ENCODE measurements around the gene PFN3.

The PFN3 gene

DNA sequence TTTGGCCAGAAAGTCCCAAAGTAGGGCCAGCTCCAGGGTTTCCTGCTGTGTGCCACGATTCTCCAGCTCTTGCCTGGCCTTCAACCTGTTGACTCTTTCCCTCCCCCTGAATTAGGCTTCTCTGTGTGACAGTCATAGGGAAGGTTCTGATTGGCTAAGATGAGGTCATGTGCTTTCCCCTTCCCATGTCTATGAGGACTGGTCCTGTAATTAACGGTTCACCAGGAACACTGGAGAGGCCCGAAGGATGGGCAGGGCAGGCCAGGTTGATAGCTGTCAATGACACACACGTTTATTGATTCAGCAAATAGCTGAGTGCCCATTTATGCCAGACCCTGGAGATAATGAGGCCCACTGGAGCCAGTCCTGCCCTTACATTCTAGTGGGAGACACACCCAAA lies 37.2 kb upstream of the PFN3 start:
- no peak for DNase-seq

DNA sequence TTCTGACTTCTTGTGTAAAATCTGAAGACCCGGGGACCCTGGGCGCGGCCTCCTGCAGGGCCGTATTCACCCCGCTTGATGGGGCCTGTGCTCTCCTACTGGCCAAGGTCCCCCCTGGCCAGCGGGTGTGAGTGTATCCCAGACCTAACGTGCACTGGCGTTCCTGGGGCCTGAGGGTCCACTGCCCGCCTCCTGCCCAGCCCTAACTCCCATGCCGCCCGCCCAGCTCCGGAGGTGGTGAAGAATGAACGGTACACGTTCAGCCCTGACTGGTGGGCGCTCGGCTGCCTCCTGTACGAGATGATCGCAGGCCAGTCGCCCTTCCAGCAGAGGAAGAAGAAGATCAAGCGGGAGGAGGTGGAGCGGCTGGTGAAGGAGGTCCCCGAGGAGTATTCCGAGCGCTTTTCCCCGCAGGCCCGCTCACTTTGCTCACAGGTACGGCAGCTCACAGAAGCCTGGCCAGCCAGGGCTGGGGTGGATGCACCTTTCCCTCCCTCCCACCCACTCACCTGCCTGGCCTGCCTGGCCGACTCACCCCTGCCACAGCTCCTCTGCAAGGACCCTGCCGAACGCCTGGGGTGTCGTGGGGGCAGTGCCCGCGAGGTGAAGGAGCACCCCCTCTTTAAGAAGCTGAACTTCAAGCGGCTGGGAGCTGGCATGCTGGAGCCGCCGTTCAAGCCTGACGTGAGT lies 35.5 kb upstream of the PFN3 start:
- no peak for DNase-seq

DNA sequence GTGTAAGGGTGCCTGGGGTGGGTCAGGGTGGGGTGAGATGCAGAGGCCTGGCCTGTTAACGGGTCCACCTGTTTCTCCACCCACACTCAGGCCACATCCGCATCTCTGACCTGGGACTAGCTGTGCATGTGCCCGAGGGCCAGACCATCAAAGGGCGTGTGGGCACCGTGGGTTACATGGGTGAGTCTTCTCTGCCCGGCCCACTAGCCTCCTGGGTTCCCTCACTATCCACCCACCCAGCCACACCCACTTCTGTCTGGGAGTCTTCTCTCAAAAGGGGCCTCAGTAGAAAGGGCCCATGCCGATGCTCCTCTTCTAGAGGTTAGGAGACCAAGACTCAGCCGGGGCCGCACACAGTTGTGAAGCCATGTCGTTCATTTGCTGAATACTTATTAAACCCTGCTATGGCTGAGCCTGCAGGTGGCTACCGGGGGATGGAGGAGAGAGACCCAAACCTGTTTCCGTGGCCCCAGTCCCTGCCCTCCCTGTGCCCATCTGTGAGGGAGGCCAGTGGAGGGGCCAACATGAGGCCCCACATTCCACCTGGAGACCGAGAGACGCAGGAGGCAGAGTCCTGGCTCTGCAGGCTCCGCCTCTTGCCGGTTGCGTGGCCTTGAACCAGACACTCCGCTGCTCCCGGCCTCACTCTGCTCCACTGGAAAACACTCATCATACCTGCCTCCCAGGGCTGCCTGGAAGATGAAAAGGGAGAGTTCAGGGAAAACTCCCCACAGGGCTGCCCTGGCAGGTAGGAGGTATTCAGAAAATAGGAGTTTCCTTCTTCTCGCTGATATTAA lies 34.7 kb upstream of the PFN3 start:
- no peak for DNase-seq

DNA sequence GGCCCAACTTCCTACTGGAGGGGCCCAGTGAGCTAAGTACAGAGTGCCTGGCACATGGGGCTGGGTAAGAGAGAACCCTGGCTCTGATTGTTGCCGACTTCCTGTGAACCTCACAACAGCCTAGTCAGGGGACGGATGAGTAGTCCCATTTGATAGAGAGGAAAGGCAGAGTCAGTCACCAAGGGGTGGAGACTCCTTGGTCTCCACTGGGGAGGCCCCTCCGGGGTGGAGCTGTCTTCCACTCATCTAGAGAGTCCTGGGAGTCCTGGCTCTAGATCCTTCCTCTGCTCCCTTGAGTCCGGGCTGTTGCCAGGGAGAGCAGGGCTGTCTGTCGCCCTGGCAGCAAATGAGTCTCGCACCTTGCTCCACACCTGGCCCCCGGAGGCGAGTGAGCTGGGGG lies 34.0 kb upstream of the PFN3 start:
- no peak for DNase-seq

DNA sequence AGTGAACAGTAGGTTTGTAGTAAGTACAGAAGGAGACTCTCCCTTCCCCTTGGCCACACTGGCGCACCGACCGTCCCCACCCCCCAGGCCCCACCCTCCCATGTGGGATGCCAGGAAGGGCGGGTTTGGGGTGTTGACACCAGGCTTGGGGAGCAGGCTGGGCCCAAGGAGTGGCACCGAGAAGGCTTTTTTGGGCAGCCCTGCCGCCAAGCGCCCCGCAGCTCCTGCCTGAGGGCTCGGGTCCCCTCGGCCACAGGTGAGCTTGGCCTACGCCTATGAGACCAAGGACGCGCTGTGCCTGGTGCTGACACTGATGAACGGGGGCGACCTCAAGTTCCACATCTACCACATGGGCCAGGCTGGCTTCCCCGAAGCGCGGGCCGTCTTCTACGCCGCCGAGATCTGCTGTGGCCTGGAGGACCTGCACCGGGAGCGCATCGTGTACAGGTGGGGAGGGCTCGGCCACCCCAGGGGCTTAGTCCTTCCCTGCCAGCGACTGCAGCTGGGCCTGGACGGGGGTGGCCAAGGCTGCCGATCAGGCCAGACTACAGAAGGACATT lies 33.3 kb upstream of the PFN3 start:
- no peak for DNase-seq

DNA sequence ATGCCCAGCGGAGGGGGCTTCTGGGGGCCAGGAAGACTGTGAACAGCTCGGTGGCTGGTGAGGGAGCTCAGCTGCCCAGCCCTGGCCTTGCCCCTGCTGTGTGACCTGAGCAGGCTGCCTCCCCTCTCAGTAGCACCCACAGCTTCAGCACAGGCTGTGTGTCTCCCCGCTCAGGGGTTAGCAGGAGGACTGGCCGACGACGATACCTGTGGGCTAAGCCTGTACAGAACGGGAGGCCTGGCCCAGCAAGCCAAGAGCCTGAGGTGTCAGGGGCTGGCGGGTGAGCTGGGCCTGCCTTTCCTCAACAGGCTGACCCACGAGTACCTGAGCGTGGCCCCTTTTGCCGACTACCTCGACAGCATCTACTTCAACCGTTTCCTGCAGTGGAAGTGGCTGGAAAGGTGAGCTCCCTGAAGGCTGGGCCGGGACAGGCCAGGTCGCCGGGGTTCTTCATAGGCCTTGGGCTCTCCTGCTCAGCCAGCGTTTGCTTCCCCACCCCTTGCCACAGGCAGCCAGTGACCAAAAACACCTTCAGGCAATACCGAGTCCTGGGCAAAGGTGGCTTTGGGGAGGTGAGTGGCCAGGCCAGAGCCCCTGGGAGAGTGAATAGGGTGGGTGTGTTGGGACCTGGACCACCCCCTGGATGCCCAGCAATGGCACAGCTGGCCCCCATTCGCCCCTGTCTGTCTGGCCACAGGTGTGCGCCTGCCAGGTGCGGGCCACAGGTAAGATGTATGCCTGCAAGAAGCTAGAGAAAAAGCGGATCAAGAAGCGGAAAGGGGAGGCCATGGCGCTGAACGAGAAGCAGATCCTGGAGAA lies 32.6 kb upstream of the PFN3 start:
- DNase-seq, result no peak

DNA sequence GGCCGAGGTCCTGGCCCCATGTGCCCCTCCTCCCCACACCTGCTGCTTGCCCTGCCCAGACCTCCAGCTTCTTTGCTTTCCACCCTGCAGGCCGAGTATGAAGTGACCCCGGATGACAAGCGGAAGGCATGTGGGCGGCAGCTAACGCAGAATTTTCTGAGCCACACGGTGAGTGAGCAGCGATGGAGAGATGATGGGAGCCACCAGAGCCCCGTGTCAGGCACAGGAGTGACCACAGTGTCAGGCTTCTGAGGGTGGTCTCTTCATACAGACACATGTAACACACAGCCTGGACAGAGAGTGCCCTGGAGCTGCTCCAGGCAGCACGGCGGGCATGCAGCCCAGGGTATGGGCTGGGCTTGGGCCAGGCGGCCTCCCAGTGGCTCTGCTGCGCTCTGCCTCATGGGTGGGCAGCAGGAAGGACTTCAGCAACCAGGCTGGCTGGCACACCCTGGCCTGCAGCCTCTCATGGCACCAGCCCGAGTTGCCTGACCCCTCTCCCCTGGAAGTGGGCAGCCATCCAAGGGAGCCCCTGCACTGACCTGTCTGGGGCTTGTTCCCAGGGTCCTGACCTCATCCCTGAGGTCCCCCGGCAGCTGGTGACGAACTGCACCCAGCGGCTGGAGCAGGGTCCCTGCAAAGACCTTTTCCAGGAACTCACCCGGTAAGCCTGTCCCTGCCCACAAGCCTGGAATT lies 31.8 kb upstream of the PFN3 start:
- no peak for DNase-seq

DNA sequence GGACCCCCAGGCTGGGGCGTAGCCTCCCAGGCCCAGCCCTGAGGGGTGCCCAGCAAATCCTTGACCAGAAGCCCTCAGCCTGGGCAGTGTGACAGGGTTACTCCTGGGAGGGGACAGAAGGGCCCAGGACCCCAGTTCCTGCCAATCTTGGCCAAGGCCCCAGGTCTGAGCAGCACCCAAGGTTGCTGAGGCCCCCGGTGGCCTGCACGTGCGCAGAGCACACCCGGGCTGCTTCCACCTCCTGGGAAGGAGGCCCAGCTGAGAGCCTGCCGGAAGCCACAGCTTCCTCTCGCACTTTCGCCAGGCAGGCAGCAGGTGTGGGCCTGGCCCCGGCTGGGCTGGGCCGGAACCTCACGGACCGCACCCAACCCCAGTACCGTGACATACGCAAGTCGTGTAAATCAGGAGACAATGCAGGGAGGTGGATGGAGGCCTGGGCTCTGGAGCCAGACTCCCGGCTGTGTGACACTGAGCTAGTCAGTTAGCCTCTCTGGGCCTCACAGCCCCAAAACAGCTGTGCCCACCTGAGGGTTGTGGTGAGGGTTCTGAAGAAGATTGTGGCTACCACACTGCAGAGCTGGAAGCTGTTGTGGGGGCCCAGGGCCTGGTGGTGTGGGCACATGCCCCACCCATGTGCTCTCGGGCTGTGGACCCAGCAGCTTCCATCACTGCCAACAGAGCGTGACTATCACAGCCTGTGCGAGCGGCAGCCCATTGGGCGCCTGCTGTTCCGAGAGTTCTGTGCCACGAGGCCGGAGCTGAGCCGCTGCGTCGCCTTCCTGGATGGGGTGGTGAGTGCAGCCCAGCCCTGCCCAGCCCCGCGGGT lies 31.1 kb upstream of the PFN3 start:
- DNase-seq, result no peak

DNA sequence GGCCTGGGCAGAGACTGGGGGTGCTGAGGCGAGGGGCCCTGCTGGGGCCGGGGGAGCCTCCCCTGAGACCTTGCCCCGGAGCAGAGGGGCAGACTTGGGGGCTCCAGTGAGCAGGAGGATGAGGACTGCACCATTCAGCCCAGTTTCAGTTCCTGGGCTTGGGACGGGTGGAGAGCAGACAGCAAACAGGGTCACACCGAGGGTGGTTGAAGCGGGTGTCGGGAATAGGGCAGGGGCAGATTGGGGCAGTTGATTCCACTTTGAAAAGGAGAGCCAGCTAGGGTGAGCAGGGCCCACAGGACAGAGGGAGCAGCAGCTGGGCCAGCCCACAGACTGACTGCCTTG lies 30.5 kb upstream of the PFN3 start:
- no peak for DNase-seq

DNA sequence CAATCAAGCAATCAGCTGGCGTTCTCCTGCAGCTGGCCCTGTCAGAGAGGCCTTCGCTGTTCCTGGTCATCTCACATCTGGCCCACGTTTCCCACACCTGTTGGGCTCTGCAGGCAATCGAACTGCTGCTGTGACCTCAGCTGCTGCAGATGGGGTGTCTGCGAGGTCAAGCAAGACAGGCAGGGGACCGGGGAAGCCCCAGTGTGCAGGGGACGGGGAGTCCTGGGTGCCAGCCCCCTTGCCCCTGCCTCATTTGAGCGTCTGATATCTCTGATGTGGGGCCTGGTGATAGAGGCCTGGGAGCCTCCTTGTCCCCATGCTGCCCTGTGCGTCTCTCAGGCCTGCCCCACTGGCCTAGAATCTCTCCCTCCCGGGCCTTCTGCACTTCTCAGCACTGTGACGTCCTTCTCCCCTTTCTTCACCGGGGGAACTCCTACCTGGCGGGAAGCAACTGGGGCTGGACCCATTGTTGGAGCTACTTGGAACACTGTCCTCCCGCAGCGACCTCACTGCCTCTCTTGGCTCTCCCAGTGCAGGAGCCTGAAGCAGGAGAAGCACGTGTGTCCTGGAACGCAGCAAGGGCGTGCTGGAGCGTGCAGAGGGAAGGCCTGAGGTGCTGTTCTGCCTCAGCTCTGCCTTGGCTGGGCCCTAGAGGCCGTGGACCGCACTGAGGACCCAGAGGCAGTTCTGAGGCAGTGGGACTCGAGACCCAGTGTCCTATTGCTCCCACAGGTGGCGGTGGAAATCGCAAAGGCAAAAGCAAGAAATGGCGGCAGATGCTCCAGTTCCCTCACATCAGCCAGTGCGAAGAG lies 29.9 kb upstream of the PFN3 start:
- no peak for DNase-seq

DNA sequence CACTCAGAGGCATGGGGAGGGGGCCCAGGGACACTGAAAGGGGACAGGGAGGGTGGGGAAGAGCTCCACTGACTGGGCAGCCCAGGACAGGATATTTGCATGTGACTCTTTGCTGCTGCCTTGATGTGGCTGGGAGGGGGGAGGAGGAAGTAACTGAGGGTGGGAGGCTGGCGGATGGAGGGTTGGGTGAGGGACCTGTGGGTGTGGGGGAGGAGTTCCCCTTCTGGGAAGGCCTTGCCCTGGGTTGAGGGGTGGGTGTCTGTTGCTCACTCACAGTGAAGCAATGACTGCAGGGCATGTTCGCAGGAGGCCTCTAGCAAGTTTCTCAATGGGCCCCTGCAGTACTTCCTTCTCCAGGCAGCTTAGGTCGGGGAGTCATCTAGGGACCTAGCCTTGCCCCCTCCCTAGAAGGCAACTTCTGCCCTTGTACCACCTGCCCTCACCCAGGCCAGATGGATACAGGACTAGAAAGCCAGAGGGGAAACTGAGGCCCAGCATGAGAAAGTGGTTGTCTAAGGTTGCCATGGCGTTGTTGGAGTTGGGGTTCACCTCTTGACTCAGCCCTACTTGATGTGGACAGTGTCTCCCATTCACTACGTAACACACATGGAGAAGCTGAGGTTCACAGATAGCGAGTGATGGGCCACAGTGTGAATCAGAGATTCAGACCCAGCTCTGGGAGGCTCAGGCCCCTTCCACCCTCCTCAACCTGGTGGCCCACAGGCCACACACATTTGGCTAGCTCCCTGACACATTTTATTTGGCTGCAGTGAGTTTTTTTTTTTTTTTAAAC lies 29.0 kb upstream of the PFN3 start:
- DNase-seq, result peak; percentile 81

DNA sequence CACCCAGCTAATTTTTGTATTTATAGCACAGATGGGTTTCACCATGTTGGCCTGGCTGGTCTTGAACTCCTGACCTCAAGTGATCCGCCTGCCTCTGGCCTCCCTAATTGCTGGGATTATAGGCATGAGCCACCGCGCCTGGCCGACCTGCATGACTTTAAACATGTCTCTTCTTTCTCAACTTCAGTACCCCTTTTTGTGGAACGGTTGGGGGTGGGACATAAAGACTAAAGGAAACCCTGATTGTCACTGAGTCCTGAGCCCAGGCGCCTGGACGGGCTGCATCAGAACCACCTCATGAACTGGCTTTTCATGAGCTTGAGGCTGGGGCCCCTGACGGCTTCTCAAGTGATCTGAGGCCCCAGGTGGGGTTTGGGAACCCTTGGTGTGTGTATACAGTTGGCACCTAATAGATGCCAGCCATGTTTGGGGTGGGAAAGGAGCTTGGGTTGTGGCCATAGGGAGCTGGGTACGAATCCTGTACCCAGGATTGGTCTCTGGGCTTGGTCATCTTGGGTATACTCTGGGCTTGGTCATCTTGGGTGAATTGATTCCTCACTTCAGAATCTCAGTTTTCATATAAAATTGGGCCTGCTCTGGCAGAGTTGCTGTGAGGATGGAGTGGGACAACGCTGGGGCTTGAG lies 28.2 kb upstream of the PFN3 start:
- DNase-seq, result no peak

DNA sequence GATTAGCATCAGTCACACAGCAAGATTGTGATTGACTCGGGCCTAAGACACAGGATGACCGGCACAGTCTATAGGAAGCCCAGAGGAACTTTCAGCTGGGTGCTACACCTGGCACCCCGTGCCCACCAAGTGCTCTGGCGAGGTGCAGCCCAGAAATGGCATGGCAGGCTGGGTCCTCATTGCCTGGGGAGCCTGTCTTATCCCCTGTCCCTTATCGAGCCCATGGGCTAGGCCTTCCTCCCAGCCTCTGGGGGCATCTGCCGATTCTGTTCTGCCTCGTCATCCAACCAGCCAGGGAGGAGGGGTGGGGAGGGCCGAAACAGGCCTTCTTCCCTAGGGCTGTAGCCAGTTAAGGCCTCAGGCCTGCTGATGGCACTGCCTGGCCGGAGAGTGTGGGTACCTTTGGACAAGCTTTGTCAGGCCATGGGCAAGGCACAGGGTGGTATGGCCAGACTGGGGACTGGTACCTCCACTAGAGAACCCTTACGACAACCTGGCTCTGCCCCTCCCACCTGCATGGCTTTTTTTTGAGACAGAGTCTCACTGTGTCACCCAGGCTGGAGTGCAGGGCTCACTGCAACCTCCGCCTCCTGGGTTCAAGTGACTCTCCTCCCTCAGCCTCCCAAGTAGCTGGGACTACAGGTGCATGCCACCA lies 27.6 kb upstream of the PFN3 start:
- DNase-seq, result peak; percentile 91

DNA sequence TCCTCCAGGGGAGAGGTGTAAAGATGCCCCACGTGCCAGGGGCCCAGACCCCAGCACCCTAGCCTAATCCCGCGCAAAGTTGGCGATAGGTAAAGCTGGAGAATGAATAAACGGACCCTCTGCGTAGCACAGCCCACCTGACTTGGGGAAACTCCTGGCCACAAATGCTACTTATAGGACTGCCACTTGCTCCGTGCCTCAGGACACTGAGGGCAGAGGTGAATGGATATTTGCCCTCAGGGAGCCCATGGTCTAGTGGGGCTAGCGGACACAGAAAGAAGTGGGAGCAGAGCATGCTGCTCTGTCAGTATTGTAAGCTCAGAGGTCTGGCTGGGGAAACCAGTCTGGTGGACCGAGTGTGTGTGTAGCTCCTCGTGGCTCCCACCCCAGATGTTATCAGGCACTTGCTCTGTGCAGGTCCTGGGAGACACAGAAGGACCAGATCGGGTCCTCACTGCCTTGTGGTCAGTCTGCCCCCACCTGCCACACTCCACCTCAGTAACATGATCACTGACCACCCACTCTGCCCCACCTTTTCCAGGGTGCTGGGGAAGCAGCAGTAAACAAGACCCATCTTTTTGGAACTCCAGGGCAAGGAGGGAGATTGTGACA lies 26.9 kb upstream of the PFN3 start:
- DNase-seq, result peak; percentile 87

DNA sequence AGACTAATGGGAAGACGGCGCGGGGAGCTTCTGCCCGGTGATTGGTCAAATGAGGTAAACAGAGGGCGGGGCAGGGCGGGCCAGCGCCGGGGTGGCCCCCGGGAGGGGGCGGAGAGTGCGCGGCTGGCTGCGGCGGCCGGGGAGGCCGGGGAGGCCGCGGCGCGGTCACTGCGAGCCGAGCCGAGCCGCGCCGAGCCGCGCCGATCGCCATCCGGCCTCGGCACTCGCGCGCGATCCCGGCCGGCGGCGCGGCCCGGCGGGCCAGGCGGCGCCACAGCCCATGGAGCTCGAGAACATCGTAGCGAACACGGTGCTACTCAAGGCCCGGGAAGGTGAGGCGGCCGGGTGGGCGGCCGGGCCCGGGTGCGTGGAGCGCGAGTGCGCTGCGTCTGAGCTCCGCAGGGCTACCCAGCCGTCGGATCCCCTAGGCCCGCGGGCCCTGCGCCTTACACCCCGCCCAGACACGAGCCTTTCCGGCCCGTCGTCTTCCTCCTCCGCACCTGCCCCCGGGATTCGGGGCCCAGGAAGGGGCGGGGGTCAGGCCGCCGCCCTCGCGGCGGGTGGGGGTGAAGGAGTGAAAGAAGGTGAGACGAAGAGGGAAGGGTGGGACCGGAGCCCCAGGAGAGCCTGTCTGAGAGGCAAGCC lies 26.2 kb upstream of the PFN3 start, which contains the start of gene GRK6:
Gene GRK6 (plus strand): TSS at position 111 of the 645 bp plus-strand sequence. CDS start 170 bp downstream, at position 281.
- peak; percentile 63 for DNase-seq

DNA sequence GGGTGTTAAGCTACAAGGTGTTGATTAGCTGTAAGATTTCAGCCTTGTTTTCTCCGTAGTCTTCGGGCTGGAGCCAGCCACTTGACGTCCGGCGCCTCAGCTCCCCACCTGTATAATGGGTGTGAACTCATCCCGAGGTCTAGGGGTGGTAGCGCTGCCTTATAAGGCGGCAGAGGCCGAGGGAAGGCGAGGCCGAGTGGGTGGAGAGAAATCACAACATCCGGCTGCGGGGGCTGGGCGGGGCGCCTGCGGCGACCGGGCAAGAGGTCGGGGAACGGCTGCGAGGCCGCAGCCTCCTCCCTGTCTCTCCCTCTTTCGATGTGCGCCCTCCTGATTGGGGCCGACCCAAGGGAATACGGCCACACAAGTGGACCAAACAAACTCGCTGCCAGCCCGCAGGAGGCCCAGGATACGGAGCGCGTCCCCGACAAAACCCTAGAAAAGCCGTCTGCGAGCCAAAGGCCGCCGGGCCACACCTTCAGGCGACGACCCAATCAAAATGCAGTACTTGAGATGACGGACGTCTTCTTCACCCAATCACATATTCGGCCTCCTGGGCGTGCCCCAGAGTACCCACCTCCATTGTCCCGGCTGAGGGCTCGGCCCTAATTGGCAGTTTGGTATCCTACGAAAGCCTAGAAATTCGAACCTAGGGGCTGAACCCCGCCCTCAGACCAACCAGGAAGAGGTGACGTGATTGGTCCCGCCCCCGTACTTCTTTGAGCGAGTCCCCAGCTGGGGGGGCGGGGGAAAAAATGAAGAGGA lies 25.5 kb upstream of the PFN3 start:
- DNase-seq, result peak; percentile 100

DNA sequence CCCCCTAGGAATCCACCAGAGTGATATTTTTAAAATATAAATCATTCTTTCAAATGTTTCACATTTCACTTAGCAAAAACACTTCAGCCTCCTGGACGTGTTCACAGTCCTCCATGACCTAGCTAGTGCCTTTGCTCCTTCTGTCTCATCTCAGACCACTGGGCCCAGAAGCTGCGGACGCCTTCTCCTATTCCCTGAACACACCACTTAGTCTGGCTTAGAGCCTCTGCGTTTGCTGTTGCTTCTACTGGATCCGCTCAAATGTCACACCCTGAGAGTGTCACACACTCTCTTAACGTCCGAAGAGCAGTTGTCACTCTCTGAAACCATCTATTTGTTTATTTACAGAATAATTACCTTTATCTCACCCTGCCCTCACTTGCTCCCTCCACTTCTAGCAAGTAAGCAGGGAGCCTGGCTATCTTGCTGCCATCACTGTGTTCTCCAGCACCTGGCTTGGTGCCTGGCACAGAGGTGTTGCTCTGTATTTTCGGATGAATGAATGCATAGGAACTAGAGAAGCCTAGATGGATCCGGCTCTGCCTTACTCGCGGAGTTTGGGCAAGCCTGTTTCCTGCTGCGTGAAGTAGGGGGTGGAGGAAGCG lies 24.8 kb upstream of the PFN3 start:
- DNase-seq, result no peak

Measured in hematopoietic multipotent progenitor cell treated with erythropoietin and hydrocortisone succinate and interleukin-3 and kit ligand, for 6 days (in vitro differentiated cells).